D721Med (cell line): ENCODE results near the gene N4BP2L2.
"Not testable (repeated sequence)": the region's sequence is repeated elsewhere in the genome, so short reads cannot be mapped to it uniquely, and the experiment has no call there.

Source experiments
- DNase-seq: peaks from one replicate; pipeline ENCODE4 v3.0.0; 2011; ENCODE audit warnings: low spot score; ENCODE audit not compliant: insufficient read length
- FAIRE-seq: peaks from 2 replicates; lab custom pipeline; 2011; peaks lifted over from hg19 to GRCh38; lab: Jason Lieb, UNC
- TF ChIP-seq, protein P1 (sequence below): IDR thresholded peaks from 2 replicates; pipeline ENCODE4 v1.5.1; 2012; ENCODE audit warnings: mild to moderate bottlenecking, control low read depth; ENCODE audit not compliant: insufficient read depth; ENCODE audit errors: missing control alignments

Gene N4BP2L2

DNA sequence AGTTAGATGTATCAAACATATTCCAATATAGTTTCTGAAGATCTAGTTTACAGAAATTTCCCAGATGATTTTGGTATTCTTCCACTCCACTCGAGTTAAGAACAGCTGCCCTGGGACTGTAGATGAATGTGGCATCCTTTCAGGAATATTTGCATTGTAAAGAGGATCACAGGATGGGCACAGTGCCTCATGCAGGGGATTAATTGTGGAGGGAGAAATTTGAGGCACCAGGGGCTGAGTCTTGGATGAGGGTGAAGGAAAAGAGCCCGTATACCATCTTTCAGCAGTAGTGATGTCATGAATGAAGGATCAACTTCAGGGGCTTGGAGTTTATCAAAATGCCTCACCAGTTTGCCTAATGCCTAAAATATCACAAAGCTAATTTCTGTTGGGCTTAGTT lies 43.7 kb upstream of the N4BP2L2 start:
- TF ChIP-seq, protein P1, sequence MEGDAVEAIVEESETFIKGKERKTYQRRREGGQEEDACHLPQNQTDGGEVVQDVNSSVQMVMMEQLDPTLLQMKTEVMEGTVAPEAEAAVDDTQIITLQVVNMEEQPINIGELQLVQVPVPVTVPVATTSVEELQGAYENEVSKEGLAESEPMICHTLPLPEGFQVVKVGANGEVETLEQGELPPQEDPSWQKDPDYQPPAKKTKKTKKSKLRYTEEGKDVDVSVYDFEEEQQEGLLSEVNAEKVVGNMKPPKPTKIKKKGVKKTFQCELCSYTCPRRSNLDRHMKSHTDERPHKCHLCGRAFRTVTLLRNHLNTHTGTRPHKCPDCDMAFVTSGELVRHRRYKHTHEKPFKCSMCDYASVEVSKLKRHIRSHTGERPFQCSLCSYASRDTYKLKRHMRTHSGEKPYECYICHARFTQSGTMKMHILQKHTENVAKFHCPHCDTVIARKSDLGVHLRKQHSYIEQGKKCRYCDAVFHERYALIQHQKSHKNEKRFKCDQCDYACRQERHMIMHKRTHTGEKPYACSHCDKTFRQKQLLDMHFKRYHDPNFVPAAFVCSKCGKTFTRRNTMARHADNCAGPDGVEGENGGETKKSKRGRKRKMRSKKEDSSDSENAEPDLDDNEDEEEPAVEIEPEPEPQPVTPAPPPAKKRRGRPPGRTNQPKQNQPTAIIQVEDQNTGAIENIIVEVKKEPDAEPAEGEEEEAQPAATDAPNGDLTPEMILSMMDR, result no peak
- no peak for FAIRE-seq
- no peak for DNase-seq

DNA sequence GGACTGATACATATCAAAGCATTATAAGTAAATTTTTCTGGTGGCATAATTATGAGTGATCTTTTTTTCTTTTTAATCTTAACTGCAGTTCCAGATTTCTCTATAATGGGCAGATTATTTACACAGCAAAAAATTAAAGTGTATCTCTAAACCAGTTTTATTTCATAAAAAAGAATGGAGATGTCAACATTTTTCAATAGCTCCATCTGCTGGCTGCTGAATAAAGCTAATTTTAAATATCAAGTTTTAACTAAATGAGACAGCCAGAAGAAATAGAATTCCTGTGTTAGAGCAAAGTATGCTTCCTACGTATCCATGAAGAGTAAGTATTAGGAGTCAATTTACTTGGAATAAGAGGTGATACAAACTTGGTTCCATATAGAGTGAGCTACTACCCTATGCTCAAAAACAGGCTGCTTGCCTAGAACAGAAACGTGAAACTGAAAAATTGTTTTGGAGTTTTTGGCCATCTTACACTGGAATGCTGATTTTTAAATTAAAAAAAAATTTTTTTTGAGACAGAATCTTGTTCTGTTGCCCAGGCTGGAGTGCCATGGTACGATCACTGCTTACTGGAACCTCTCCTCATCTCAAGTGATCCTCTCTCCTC lies 42.7 kb upstream of the N4BP2L2 start:
- no peak for FAIRE-seq
- TF ChIP-seq, protein P1, result peak; percentile 67
- DNase-seq, result no peak

DNA sequence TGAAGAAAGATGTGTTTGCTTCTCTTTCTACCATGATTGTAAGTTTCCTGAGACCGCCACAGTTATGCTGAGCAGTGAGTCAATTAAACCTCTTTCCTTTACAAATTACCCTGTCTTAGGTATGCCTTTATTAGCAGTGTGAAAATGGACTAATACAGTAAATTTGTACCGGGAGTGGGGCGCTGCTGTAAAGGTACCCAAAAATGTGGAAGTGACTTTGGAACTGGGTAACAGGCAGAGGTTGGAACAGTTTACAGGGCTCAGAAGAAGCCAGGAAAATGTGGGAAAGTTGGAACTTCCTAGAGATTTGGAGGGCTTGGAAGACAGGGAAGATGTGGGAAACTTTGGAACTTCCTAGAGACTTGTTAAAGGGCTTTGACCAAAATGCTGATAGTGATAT lies 38.4 kb upstream of the N4BP2L2 start:
- TF ChIP-seq, protein P1, result no peak
- FAIRE-seq (no peak), DNase-seq (no peak)

DNA sequence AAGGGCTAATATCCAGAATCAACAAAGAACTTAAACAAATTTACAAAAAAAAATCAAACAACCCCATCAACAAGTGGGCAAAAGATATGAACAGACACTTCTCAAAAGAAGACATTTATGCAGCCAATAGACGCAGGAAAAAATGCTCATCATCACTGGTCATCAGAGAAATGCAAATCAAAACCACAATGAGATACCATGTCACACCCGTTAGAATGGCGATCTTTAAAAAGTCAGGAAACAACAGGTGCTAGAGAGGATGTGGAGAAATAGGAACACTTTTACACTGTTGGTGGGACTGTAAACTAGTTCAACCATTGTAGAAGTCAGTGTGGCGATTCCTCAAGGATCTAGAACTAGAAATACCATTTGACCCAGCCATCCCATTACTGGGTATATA lies 37.1 kb upstream of the N4BP2L2 start:
- not testable (repeated sequence) for FAIRE-seq, DNase-seq

DNA sequence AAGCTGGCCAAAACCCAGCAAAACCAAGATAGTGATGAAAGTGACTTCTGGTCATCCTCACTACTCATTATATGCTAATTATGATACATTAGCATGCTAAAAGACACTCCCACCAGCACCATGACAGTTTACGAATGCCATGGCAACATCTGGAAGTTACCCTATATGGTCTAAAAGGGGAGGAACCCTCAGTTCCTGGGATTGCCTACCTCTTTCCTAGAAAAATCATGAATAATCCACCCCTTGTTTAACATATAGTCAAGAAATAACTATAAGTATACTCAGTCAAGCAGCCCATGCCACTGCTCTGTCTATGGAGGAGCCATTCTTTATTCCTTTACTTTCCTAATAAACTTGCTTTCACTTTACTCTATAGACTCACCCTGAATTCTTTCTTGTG lies 22.2 kb upstream of the N4BP2L2 start:
- DNase-seq, FAIRE-seq: not testable (repeated sequence)

DNA sequence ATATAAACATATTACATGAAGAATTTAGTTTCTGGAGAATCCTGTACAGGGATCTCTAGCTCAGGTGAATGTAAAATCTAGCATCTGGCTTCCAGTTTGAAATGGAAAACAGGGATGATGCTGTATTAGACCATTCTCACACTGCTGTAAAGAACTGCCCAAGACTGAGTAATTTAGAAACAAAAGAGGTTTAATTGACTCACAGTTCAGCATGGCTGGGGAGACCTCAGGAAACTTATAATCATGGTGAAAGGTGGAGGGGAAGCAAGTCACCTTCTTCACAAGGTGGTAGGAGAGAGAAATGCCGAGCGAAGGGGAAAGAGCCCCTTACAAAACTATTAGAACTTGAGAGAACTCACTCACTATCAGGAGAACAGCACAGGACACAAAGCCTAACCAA lies 17.0 kb upstream of the N4BP2L2 start:
- no peak for FAIRE-seq
- no peak for DNase-seq
- TF ChIP-seq, protein P1, result no peak

DNA sequence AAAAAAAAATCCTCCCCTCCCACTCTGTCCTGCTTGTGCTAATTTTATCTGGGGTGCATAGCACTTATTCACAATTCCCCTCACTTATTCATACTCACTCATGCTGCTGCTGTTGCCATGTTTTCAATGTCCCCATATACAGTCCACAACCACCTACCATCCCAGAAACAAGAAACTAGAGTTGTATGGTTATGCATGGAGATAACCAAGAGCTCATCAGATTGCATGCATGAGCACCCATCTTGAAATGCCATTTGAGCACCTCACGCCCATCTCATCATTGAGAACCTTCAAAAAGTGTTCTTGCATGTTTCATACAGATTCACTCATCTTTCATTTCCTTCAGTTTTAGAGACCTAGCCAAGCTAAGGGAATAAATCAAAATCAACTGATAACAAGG lies 15.1 kb upstream of the N4BP2L2 start:
- FAIRE-seq, result no peak
- TF ChIP-seq, protein P1, result no peak
- no peak for DNase-seq

DNA sequence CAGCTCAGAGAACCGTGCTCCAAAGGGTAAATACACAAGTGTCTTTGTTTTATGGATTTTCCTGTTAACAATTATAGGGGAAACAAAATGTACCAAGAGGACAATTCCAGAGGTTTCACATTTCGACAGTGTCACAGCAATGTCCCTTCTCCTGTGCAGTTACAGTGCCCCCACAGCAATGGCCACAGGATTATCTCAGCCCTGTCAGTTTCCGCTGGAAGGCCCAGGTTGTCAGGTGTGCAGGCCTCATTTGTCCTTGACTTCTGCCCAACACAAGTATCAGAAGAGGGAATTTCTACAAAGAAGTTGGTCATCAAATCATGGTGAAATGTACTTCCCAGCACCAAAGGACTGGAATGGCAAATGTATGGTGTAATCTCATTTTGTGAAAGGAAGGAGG lies 11.2 kb upstream of the N4BP2L2 start:
- DNase-seq (no peak), FAIRE-seq (no peak)
- TF ChIP-seq, protein P1, result no peak
